Thoracic aorta (tissue), 2 donors: Measurements from ENCODE around the gene DPYD. TPM values are rescaled to one million over a fixed set of nuclear protein-coding genes. Genes with fewer than 3 reads are reported as not detected.

Source experiments
- ATAC-seq: fragments of 150-250 bp; one replicate; pipeline ENCODE4 v1.8.0; 2017; ENCODE audit warnings: low read depth; ENCODE audit not compliant: insufficient number of reproducible peaks, low FRiP score
- DNase-seq: peaks from one replicate; pipeline ENCODE4 v3.0.0-alpha.2; 2020; ENCODE audit warnings: low spot score
- H3K27ac ChIP-seq, 2 donors: fragments of 200-600 bp; sonication (generic); 1 replicate in 1 of 2; 2 replicates in 1 of 2; pipeline ENCODE4 v1.5.1; 2016; ENCODE audit warnings: mild to moderate bottlenecking in 2 of 2, moderate library complexity in 2 of 2
- H3K27me3 ChIP-seq: fragments of 200-600 bp; sonication (generic); replicated peaks from 2 replicates; pipeline ENCODE4 v1.6.0; 2016; ENCODE audit warnings: mild to moderate bottlenecking; ENCODE audit not compliant: insufficient read depth
- H3K36me3 ChIP-seq: fragments of 200-600 bp; sonication (generic); one replicate; pipeline ENCODE4 v1.5.1; 2016
- H3K4me1 ChIP-seq, 2 donors: fragments of 200-600 bp; sonication (generic); 1 replicate in 1 of 2; 2 replicates in 1 of 2; pipeline versions ENCODE4 v1.5.1 to v1.6.0; 2016; ENCODE audit warnings: low read depth in 2 of 2, mild to moderate bottlenecking in 1 of 2; ENCODE audit not compliant: control insufficient read depth in 1 of 2
- H3K4me3 ChIP-seq: fragments of 200-600 bp; sonication (generic); 2 replicates; pipeline ENCODE4 v1.5.1; 2016; ENCODE audit warnings: mild to moderate bottlenecking
- H3K9me3 ChIP-seq: fragments of 200-600 bp; sonication (generic); 2 replicates; pipeline ENCODE4 v1.5.1; 2016
- total RNA-seq, 2 donors: library from RNA; depleted of rRNA; stranded (reverse); fragments of >200 nt; gene quantifications; one replicate each; pipeline versions ENCODE4 v1.1.0 to v1.2.3, GENCODE V29; 2016
- TF ChIP-seq, protein P1 (sequence below): fragments of 200-600 bp; sonication (generic); IDR thresholded peaks from one replicate; pipeline ENCODE4 v1.5.1; 2019; ENCODE audit warnings: antibody characterized with exemption

DPYD gene
- total RNA-seq, 2 donors from 2014 or later, result 29.1 to 44.2 TPM

DNA sequence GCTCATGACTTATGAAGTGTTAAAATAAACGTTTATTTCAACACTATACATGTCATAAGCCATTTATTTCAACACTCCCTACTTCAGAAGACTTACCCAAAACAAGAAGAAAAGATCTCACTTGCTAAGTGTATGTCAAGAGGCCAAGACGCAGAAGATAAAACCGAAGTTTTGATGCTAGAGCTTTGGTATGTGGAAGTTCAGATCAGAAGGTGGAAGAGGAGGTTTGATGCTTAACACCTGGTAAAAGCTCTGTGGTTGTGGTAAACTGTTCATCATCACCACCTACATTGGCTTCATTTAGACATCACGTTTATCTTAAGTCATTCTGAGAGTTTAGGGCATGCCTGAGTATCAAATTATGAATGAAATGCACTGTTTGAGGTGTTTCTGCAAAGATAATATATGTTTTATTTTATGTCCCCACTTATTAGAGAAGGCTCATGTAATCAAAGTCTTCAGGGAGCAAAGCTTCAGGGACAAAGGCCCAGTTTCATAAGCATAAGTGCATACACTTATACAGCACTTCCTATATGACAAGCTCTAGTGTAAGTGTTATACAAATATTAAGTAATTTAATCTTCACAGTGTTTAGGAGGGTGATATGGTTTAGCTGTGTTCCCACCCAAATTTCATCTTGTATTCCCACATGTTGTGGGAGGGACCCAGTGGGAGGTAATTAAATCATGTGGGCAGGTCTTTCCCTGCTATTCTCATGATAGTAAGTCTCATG, 665.9 kb downstream of the DPYD start:
- H3K36me3 ChIP-seq, result no peaks in the 10 kb centered on the region
- H3K9me3 ChIP-seq, result no peaks in the 10 kb centered on the region
- no peak for ATAC-seq
- H3K27ac ChIP-seq, result no peak overlapping the region
- TF ChIP-seq, protein P1, sequence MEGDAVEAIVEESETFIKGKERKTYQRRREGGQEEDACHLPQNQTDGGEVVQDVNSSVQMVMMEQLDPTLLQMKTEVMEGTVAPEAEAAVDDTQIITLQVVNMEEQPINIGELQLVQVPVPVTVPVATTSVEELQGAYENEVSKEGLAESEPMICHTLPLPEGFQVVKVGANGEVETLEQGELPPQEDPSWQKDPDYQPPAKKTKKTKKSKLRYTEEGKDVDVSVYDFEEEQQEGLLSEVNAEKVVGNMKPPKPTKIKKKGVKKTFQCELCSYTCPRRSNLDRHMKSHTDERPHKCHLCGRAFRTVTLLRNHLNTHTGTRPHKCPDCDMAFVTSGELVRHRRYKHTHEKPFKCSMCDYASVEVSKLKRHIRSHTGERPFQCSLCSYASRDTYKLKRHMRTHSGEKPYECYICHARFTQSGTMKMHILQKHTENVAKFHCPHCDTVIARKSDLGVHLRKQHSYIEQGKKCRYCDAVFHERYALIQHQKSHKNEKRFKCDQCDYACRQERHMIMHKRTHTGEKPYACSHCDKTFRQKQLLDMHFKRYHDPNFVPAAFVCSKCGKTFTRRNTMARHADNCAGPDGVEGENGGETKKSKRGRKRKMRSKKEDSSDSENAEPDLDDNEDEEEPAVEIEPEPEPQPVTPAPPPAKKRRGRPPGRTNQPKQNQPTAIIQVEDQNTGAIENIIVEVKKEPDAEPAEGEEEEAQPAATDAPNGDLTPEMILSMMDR, result no peak
- H3K4me3 ChIP-seq, result no peak overlapping the region
- no peaks in the 10 kb centered on the region for H3K4me1 ChIP-seq
- no peaks in the 10 kb centered on the region for H3K27me3 ChIP-seq
- no peak for DNase-seq

DNA sequence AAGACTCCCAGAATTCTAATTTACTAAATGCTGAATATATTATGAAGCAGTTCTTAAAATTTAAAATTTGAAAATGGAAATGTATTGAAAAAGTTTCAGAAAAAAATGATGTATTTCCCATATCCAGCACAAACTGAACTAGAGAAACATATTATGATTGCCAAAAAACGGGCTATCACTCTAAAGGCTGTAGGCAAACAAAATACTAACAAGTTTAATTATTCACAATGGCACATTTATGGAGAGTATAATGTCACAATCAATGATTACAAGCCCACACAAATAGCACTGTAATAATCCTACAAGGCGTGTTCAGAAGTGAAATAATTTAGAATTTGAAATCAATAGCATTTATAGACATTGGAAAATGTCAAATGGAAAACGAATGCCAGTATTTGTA, 667.9 kb downstream of the DPYD start:
- no peaks in the 10 kb centered on the region for H3K36me3 ChIP-seq
- TF ChIP-seq, protein P1, result no peak
- no peaks in the 10 kb centered on the region for H3K4me1 ChIP-seq
- no peaks in the 10 kb centered on the region for H3K9me3 ChIP-seq
- no peak for ATAC-seq
- H3K4me3 ChIP-seq, result no peak overlapping the region
- H3K27me3 ChIP-seq, result no peaks in the 10 kb centered on the region
- no peak for DNase-seq
- no peak overlapping the region for H3K27ac ChIP-seq

DNA sequence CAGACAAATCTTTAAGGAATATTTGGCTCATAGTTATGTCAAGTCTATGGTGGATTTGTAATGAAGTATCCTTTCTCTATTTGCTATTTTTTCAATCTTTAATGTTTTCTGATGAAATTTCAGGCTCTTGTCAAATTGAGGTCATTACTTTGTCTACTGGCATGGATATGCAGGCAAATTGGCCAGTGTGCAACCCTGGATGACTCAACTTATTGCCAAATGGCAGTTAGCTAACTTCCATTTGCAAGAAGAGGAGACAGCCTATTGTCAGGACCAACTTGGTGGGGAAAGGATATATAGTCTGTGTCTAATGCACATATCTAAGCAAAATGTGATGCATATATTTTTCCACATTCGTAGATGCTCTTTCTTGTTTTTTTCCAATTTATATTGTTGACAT, 668.8 kb downstream of the DPYD start:
- DNase-seq, result no peak
- Histone ChIP-seq H3K27me3 (no peaks in the 10 kb centered on the region), H3K4me1 (peaks cover 6 to 7% of the 10 kb centered on the region in 2 donors), H3K9me3 (no peaks in the 10 kb centered on the region), H3K4me3 (no peak overlapping the region), H3K36me3 (no peaks in the 10 kb centered on the region), H3K27ac (no peak overlapping the region)
- TF ChIP-seq, protein P1, result no peak
- ATAC-seq, result no peak

DNA sequence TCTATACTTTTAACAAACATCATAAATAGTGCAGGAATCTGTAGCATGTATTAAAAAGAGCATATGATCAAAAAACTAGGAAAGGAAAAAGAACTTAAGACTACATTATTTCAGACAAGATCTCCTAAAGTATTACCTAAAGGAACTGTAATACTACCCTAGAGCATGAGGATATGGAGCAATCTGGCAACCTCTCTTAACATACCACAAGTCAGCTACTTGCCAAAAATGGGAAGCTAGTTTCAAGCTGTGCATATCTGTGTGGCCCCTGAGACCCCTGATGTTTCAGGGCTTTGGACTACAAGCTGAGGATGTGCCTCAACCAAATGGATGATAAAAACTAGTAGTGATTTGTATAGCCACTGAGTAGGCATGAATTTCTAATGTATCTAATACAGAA, 673.6 kb downstream of the DPYD start:
- no peak overlapping the region for H3K4me3 ChIP-seq
- no peak overlapping the region for H3K27ac ChIP-seq
- no peaks in the 10 kb centered on the region for H3K36me3 ChIP-seq
- H3K27me3 ChIP-seq, result no peaks in the 10 kb centered on the region
- H3K4me1 ChIP-seq, result peaks cover 6 to 8% of the 10 kb centered on the region in 2 donors
- DNase-seq (no peak), ATAC-seq (no peak)
- TF ChIP-seq, protein P1, result no peak
- no peaks in the 10 kb centered on the region for H3K9me3 ChIP-seq

DNA sequence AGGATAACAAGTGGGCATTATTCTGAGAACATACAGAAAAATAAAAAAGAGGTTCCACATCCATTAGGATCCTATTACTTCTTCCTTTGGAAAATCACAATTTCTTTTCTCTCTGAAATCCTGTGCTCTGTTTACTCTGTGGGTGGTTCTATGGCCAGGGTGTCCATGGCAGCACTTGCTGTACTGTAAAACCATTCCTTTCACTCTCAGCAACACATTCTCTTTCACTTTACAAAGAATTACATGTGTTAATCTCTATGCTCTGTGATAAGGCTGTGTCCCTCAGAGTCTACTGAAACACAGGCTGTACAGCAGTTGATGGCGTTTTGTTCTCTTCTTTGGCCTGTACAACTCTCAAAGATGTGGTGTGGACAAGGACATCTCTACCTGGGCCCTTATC, 675.2 kb downstream of the DPYD start:
- TF ChIP-seq, protein P1, result no peak
- Histone ChIP-seq H3K27me3 (no peaks in the 10 kb centered on the region), H3K4me1 (peaks cover 6 to 8% of the 10 kb centered on the region in 2 donors), H3K9me3 (no peaks in the 10 kb centered on the region), H3K36me3 (no peaks in the 10 kb centered on the region), H3K4me3 (no peak overlapping the region), H3K27ac (no peak overlapping the region)
- DNase-seq (no peak), ATAC-seq (no peak)
